Bone marrow (tissue), 2 donors: ENCODE results near the gene UCN.
"Not testable (repeated sequence)": the region's sequence is repeated elsewhere in the genome, so short reads cannot be mapped to it uniquely, and the experiment has no call there.

Experiments
- DNase-seq, 2 donors: peaks; one replicate each; lab custom pipeline; 2025; lab: John Stamatoyannopoulos, UW

UCN gene

DNA sequence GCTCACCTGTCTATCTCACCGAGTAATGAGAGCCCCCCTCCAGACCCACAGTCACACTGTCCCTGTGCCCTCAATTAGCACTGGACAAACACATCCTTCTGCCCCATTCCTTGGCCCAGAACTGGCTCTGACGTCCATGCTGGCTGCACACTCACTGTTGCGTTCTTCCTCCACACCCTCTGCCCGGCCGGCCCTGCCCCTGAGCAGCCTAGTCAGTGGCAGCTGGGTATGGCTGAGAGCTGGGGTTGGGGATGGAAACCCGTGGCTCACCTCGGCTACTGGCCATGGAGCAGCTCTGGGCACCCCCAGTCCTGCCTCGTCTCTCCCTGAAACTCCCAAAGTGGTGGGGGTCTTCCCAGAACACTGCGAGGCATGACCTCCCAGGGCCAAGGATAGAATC is 6.5 kb upstream of the UCN start:
- no peak for DNase-seq

DNA sequence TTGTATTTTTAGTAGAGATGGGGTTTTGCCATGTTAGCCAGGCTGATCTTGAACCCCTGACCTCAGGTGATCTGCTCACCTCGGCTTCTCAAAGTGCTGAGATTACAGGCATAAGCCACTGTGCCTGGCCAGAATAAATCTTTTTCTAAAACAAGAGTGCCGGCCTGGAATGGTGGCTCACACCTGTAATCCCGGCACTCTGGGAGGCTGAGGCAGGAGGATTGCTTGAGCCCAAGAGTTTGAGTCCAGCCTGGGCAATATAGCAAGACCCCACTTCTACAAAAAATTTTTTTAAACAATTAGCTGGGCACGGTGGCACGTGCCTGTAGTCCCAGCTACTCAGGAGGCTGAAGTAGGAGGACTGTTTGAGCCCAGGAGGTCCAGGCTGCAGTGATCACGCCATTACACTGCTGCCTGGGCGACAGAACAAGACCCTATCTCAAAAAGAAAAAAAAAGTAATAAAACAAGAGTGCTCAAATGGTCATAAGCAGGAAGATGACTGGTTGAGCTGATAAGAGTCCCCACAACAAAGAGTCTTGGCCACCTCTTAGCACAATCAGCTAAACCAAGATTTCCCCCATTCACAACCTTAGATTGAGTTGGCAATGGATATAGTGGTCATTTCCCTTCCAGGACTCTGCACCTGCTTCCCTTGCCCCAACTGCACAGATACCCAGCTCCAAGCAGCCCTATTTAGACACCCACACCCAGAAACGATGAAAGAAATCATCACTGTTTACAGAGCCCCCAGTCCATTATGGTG is 5.8 kb upstream of the UCN start:
- no peak for DNase-seq

DNA sequence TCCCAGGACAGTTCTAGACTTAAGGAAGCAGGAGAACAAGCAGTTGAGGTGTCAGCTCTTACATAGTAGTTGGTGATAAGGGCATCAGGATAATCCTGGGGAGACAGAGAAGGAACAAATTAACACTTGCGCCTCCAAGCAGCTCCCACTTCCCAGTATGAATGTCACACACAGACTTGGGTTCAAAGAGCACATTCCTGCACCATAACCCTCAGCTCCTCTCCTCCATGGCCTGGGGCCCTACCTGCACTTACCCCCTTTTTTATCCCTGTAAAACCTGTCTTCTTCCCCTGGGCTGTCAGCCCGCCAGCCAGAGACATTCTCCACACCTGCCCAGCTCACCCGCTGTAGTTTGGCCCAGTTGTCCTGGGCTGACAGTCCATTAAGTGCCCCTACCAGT is 3.9 kb upstream of the UCN start:
- DNase-seq: no peak

DNA sequence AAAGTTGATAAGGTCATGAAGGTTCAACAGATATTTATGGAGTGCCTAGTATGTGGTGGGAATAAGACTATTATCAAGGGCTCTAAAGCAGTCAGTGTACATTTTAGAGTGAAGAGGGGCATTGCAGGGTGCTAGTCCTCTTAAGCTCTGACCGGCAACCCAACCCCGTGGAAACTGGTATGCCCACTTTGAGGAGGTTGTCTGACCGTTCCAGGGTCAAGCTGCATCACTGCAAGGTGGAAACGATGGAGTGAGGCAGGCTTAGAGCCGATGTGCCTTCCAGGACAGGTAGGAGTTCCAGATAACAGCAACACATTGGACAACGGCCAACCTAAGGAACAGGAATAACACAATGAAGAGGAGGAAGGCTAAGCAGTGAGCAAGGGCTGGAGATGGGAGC is 1.4 kb upstream of the UCN start:
- no peak for DNase-seq

DNA sequence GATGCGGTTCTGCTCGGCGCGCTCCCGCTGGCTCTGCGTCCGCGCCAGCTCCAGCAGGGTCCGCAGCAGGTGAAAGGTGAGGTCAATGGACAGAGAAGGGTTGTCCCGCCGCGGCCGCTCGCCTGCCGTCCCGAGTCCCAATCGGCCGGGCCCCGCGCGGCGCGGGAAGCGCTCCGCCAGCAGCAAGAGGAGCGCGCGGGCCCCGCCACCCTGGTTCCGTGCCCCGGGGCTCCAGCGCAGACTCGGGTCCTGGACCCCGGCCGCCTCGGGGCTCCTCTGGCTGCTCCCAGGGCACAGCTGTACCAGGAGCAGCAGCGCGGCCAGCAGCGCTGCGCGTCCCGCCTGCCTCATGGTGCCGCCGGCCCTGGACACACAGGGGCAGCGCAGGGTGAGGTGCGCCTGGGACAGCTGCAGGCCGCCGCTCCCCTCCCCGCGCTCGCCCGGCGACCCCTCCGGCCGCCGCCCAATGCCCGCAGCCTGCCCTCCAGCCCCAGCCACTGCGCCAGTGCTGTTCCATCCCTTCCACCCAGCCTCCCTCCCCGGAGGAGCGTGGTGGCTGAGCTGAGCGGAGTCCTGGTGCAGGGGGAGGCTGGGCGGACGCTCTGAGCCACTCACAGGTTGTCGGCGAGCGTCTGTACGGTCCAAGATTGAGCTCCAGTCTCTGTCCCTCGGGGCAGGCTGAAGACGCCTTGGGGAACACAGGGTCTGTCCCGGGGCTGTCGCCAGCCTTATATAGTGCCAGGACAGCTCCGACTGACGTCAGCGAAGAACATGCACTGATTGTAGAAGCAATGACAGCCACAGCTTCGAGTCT is 493 bp downstream of the UCN start:
- no peak for DNase-seq

DNA sequence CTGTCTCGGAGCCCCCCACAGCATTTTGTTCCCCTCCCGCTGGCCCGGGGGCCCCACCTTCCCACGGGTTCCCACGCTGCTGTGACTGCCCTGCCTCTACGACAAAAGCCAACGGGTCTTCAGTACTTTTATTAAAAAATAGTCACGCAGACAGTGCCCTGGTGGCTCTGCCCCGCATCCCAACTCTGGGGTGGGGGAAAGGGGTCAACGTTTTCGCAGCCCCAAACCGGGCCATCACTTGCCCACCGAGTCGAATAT is 1.0 kb downstream of the UCN start:
- DNase-seq: no peak

DNA sequence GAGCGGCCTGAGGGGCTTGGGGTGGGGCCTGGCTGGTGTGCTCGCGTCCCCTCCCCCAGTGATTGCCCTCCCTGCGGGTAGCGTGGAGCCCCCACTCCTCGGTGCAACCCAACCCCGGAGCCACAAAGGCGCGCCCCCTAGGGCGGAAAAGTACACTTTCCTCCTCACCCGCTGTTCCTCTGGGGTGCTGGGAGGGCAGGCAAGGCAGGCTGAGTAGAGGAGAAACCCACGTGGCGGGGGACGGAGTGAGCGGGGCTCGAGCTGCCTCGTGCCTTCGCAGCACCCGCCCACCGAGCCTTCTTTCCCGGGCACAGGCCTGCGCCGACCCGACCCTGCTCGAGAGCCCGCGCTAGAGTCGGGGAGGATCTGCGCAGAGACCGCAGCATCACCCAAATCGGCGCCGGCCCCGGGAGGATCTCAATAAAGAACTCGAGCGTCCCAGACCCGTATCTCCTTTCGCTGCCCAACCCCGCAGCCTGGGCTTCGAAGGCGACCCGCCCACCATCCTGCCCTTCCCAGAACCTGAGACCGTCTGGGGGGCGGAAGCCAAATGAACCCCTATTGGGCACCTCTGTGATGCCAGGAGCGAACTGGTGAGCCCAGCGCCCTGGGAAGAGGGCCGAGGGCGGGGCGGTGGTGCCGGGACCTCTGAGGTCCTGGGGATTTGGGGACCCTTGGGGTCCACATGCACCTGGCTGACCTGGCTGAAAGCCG is 1.5 kb downstream of the UCN start:
- DNase-seq: no peak

DNA sequence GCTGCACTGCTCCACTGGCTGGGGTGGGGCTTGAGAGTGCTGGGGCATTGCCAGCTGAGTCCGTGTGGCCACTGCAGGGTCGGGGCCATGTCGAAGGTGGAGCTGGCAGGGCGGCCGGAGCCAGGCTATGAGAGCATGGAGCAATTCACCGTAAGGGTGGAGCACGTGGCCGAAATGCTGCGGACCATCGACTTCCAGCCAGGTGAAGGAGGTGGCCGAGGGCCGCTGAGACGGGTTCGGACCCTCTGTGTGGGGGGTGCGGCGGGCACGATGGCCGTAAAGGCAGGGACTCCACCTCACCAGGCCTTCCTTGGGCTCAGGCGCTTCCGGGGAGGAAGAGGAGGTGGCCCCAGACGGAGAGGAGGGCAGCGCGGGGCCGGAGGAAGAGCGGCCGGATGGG is 2.1 kb downstream of the UCN start:
- DNase-seq: no peak

DNA sequence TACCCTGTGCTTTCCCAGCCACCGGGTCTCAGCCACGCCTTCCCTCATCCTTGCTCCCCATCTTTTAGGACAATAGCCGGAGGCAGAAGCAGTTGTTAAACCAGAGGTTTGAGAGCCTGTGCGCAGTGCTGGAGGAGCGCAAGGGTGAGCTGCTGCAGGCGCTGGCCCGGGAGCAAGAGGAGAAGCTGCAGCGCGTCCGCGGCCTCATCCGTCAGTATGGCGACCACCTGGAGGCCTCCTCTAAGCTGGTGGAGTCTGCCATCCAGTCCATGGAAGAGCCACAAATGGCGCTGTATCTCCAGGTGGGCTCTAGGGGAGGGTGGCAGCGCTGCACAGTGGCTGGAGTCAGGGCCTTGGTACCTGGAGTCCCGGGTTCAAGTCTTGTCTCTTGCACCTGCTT is 2.7 kb downstream of the UCN start:
- no peak for DNase-seq

DNA sequence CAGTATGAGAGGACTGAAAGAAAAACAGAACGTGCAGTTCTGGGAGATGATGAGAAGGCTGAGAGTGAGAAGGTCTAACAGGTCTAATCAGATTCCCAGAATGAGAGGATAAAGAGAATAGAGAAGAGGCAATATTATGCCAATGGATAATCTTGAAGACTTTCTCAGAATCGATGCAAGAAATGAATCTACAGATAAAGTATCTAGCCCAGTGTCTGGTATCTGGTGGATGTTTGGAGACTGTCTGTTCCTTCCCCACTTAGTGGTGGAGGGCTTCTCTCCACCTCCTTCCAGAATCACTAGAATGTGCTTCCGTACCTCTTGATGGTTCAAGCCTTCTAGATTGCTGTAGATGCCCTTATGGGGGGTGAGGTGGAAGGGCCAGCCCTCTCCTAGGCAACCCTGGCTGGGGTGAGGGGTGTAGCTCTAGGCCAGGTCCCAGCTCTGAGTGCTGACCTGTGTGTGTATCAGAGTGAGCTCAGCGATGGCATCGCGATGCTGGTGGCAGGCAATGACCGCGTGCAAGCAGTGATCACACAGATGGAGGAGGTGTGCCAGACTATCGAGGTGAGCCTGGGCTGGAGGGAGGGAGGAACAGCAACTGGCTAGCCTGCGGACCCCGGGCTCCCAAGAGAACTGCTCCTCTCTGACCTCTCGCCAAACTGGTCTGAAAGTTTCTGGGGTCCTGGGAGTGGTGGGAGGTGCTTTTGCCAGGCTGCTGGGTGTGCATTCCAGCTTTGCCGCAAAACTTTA is 3.6 kb downstream of the UCN start:
- DNase-seq: no peak

DNA sequence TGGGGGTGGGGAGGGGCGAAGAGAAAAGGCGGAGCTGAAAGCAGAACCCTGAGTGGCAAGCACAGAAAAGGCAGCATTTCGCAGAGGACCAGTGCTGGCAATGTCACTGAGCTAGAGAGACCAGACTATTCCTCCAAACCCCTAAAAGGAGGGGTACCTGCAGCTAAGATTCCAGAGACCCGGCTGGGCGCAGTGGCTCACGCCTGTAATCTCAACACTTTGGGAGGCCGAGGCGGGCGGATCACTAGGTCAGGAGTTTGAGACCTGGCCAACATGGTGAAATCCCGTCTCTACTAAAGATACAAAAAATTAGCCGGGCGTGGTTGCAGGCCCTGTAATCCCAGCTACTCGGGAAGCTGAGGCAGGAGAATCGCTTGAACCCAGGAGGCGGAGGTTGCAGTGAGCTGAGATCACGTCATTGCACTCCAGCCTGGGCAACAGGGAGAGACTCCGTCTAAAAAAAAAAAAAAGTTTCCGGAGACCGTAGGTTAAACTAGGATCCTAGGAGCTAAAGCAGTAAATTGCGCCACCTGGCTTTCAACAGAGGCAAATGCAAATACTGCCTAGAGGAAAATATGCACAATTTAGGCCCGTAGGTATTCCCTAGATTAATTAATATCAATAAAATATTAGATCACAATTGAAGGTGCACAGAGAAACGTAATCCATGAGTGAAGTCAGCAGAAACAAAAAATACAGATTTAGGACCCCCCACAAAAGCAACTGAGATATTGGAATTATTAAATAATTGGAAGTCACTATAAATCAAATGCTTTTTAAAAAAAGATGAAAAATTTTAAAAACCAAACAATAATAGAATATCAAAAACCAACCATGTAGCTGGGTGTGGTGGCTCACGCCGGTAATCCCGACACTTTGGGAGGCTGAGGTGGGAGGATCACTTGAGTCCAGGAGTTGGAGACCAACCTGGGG is 4.9 kb downstream of the UCN start:
- peak in 1 of 2 donors; percentile 28 for DNase-seq

DNA sequence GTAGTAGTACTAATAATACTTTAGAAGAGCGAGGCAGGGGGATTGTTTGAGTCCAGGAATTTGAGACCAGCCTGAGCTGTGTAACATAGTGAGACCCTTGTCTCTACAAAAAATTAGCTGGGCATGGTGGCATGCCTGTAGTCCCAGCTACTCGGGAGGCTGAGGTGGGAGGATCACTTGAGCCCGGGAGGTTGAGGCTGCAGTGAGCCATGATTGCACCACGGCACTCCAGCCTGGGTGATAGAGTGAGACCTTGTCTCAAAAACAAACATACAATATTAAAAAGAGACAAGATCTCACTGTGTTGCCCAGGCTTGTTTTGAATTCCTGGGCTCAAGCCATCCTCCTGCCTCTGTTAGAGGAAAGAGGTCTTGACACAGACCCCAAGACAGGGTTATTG is 7.6 kb downstream of the UCN start:
- DNase-seq: not testable (repeated sequence)

DNA sequence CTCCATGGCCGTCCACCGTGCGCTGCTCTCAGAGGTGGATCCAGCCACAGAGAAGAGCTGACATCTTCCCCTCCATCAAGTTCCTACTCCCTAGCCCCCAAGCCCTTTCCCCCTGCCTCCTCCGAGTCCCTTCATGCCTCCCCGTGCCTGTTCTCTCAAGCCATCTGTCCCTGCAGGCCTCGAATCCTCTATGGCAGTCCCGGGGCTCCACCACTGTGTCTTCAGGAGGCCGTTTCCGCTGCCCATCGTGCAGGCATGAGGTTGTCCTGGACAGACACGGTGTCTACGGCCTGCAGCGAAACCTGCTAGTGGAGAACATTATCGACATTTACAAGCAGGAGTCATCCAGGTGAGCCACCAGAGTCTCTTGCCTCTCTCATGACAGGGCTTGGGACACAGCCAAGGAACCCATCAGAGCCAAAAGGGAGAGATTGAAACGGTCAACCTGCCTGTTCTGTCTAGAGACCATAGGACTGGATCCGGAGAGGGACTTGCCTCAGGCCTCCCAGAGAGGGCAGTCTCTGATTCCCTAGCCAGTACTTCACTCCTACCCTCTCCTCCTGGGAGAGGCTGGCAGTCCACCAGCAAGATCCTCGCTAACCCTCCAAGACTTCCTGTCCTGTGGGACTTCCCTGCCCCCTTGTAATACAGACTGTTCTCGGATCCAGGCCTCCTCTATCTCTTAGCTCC is 9.7 kb downstream of the UCN start:
- DNase-seq: no peak

DNA sequence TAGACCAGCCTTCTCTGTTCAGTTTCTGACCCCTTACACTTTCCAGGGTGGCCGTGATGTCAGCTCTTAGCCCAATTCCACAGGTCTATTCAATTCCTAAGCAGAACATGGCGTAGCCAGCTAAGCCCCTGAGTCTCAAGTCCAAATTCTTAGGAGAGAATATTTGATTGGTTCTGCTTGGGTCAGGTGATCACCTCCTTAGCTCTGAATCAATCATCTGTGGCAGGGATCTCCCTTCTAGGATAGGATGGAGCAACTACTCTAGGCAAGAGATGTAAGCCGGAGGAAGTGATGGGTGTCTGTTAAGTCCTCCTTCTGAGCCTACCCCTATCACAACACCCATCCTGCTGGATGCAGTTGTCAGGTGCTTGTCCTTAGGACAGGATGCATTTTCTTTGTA is 11.1 kb downstream of the UCN start:
- DNase-seq: no peak

DNA sequence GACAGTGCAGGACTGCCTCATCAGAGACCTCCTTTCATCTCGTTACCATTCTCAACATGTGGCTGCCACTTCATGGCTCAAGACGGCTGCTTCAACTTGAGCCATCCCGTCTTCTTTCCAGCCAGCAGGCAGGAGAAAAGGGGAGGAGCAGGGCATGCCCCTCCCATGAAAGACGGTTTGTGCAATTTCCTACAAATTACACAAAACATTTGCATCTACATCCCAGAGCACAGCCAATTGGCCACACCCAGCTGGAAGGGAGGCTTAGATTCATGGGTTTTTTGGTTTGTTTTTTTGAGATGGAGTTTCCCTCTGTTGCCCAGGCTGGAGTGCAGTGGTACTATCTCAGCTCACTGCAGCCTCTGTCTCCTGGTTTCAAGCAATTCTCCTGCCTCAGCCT is 11.8 kb downstream of the UCN start:
- DNase-seq: no peak

DNA sequence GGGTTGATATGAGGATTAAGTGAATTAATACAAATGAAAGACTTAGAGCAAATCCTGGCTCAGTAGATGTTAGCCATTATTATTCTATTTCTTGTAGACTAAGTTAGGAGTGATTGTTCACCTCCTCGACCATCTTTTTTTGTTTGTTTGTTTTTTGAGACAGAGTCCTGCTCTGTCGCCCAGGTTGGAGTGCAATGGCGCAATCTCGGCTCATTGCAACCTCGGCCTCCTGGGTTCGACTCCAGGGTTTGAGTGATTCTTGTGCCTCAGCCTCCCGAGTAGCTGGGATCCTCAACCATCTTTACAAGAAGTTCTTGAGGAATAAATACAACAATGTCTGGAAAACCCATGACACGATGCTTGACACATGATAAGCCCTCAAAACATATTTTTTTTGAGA is 13.3 kb downstream of the UCN start:
- DNase-seq: no peak

DNA sequence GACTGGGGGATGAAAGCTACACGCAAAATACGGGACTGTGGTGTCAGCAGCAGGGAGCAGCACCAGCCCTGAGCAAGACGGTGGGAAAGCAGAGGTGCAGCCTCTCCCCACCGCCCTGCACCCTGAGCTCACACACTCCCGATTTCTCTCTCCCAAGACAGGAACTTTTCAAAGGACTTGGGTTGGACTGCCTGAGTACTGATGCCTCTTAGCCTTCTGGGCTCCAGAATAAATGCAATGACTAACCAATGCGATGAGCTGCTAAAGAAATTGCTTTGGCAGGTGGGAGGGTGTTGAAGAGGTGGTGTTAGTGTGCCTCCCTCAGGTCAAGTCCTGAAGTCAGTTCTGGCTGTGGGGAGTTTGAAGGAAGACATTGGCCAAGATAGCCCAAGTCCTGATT is 16.4 kb downstream of the UCN start:
- no peak for DNase-seq

DNA sequence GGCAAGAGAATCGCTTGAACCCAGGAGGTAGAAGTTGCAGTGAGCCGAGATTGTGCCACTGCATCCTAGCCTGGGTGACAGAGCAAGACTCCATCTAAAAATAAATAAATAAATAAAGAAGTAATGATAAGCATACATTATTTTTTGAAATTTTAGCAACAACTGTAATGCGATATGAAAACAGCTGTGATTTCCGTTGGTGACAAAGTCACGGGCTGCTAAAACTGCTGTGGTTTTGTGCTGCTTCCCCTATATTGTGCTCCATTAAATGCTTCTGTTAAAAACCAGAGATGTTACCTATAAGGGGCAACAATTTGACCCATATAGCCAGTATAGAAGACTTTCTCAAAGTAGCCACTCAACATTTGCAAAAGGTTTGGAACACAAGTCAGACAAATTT is 17.7 kb downstream of the UCN start:
- DNase-seq: no peak

DNA sequence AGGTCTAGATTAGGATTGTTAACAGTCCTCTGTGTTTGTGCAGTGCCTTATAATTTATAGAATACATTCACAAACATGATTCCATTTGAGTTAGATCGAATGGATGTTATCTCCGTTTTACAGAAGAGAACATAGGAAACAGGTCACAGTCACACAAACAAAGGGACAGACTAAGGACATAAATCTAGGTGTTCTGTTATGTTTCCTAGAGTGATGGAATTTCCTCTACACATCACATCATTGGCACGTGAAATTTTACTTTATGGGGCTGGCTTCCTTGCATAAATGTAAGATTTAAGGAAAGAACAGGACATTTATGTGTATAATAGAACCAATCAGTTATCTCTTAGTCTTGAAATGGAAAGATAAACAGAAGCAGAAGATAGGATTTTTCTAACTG is 19.6 kb downstream of the UCN start:
- no peak for DNase-seq

DNA sequence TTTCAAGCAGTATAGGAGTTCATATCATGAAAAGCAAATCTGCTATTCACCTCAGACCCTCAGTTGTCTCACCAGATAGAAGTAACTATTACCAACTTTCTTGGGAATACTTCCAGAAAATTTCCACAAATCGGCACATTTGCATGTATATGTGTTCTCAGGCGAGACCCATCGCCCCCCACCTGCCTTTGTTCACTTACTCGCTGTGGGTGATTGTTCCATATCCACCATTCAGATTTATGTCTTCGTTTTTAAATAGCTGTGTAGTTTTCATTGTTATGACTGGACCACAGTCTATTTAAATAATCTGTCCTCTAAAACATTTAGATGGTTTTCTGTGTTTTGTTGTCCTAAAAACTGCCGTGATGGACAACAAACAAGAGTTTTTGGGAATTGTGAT is 22.8 kb downstream of the UCN start:
- no peak for DNase-seq

DNA sequence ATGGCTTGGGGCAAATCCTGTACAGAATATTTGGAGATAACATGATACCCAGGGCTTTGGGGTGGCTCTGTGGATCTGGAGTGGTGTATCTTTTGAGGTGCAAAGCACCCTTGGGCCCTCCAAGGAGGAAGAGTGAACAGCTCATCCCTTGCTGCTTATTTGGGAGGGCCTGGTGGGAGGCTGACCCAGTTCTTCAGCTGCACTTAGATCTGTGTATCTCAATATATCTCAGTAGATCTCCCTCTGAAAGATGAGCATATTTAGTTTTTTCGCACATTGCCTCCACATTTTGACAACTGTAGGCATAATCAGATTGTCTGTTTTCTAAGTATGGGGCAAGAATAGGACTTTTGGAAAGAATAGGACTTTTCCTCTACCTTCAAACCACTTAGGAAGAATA is 23.2 kb downstream of the UCN start:
- DNase-seq: no peak
